H1 (cell line): ENCODE measurements around the gene TEX51. TPM values are rescaled to one million over a fixed set of nuclear protein-coding genes. Genes with fewer than 3 reads are reported as not detected.
A peak's percentile ranks its signal among the peaks of the same experiment; 100 is the strongest.

Source experiments
- CTCF ChIA-PET: fragments of 300-600 bp; sonication (Branson Sonifier 250); formaldehyde crosslinking; loops from one replicate; lab custom pipeline; 2021; ENCODE audit not compliant: partially characterized antibody; lab: Charles Lee
- POLR2A ChIA-PET: fragments of 300-600 bp; sonication (Branson Sonifier 250); formaldehyde crosslinking; loops from one replicate; lab custom pipeline; 2021; ENCODE audit warnings: inconsistent platforms; ENCODE audit not compliant: partially characterized antibody; lab: Charles Lee
- DNase-seq, 2 experiments: peaks; one replicate each; pipeline versions ENCODE4 v3.0.0 to v3.0.0-alpha.2; 2010 to 2022; ENCODE audit warnings: low spot score in 2 of 2, low read depth in 1 of 2, mixed read lengths in 1 of 2
- FAIRE-seq: peaks from 2 replicates; lab custom pipeline; 2011; peaks lifted over from hg19 to GRCh38; lab: Jason Lieb, UNC
- H2AFZ ChIP-seq: 2 replicates; pipeline ENCODE4 v1.8.1; 2012; ENCODE audit warnings: low read length, inconsistent platforms
- H2AK5ac ChIP-seq: 2 replicates; pipeline ENCODE4 v1.6.1; 2013; ENCODE audit warnings: low read depth, low read length
- H2BK120ac ChIP-seq: replicated peaks from 2 replicates; pipeline ENCODE3; 2013; ENCODE audit warnings: low read depth, low read length, inconsistent platforms
- H2BK12ac ChIP-seq: 2 replicates; pipeline ENCODE4 v1.6.1; 2013; ENCODE audit warnings: low read depth, low read length
- H2BK15ac ChIP-seq: 2 replicates; pipeline ENCODE4 v1.6.1; 2013; ENCODE audit warnings: low read length
- H2BK20ac ChIP-seq: 2 replicates; pipeline ENCODE4 v1.6.1; 2013; ENCODE audit warnings: low read length
- H2BK5ac ChIP-seq: 2 replicates; pipeline ENCODE4 v1.6.1; 2013; ENCODE audit warnings: low read depth, low read length
- H3K14ac ChIP-seq: 2 replicates; pipeline ENCODE4 v1.6.1; 2013; ENCODE audit warnings: inconsistent platforms; ENCODE audit not compliant: insufficient read length
- H3K18ac ChIP-seq: 2 replicates; pipeline ENCODE4 v1.6.1; 2013; ENCODE audit warnings: low read length; ENCODE audit errors: extremely low read depth
- H3K23ac ChIP-seq: 2 replicates; pipeline ENCODE4 v1.6.1; 2013; ENCODE audit warnings: inconsistent platforms; ENCODE audit not compliant: insufficient read length
- H3K23me2 ChIP-seq: 2 replicates; pipeline ENCODE4 v1.6.1; 2013; ENCODE audit warnings: low read depth, low read length
- H3K27ac ChIP-seq: 2 replicates; pipeline ENCODE4 v1.6.1; 2011; ENCODE audit warnings: low read depth, low read length, inconsistent platforms
- H3K27me3 ChIP-seq, 4 experiments: replicated peaks in 1 of 4; 1 replicate in 1 of 4; 2 replicates in 3 of 4; pipeline versions ENCODE4 v1.6.1 to v1.8.1; 2011 to 2013; ENCODE audit warnings: low read length in 3 of 4, mild to moderate bottlenecking in 3 of 4, inconsistent platforms in 2 of 4, mixed read lengths in 2 of 4, moderate library complexity in 1 of 4; ENCODE audit not compliant: control insufficient read depth in 3 of 4, insufficient read depth in 3 of 4; ENCODE audit errors: extremely low read depth in 1 of 4
- H3K36me3 ChIP-seq, 4 experiments: 2 replicates each; pipeline versions ENCODE4 v1.6.1 to v1.8.1; 2011 to 2013; ENCODE audit warnings: mild to moderate bottlenecking in 4 of 4, low read length in 3 of 4, moderate library complexity in 2 of 4, control low read depth in 1 of 4, inconsistent platforms in 1 of 4; ENCODE audit not compliant: insufficient read depth in 4 of 4, control insufficient read depth in 2 of 4
- H3K4ac ChIP-seq: replicated peaks from 2 replicates; pipeline ENCODE3; 2013; ENCODE audit warnings: low read length, low read depth, mixed read lengths, inconsistent platforms; ENCODE audit not compliant: insufficient read length
- H3K4me1 ChIP-seq, 4 experiments: replicated peaks in 1 of 4; 1 replicate in 1 of 4; 2 replicates in 3 of 4; pipeline versions ENCODE4 v1.6.1 to v1.8.1; 2011 to 2013; ENCODE audit warnings: low read length in 3 of 4, inconsistent platforms in 2 of 4, mixed read lengths in 1 of 4; ENCODE audit not compliant: insufficient read depth in 4 of 4, control insufficient read depth in 3 of 4
- H3K4me2 ChIP-seq, 2 experiments: 2 replicates each; pipeline versions ENCODE4 v1.6.1 to v1.8.1; 2011 to 2013; ENCODE audit warnings: low read depth in 2 of 2, low read length in 2 of 2, control low read depth in 1 of 2, inconsistent platforms in 1 of 2, mild to moderate bottlenecking in 1 of 2; ENCODE audit not compliant: insufficient read depth in 1 of 2
- H3K4me3 ChIP-seq, 4 experiments: fragments of 200-600, 300-600 bp in 1 of 4; sonication (generic), shearing (Covaris generic), sonication (Bioruptor Twin) in 1 of 4; 2 replicates each; pipeline versions ENCODE4 v1.5.1 to v1.8.1; 2011 to 2016; ENCODE audit warnings: low read length in 4 of 4, low read depth in 3 of 4, control low read depth in 2 of 4, inconsistent platforms in 2 of 4, mild to moderate bottlenecking in 2 of 4, mixed read lengths in 1 of 4, moderate library complexity in 1 of 4; ENCODE audit not compliant: insufficient read depth in 2 of 4; ENCODE audit errors: extremely low read depth in 1 of 4
- H3K56ac ChIP-seq: replicated peaks from 2 replicates; pipeline ENCODE3; 2013; ENCODE audit warnings: low read depth, mild to moderate bottlenecking, mixed read lengths, low read length, inconsistent platforms; ENCODE audit not compliant: insufficient read length
- H3K79me1 ChIP-seq: 2 replicates; pipeline ENCODE4 v1.6.1; 2013; ENCODE audit warnings: low read depth, low read length, control low read depth
- H3K79me2 ChIP-seq, 2 experiments: 2 replicates each; pipeline versions ENCODE4 v1.6.1 to v1.8.1; 2012 to 2013; ENCODE audit warnings: low read length in 2 of 2, mild to moderate bottlenecking in 2 of 2, inconsistent platforms in 1 of 2; ENCODE audit not compliant: insufficient read depth in 2 of 2, control insufficient read depth in 1 of 2
- H3K9ac ChIP-seq, 4 experiments: replicated peaks in 1 of 4; 1 replicate in 1 of 4; 2 replicates in 3 of 4; pipeline versions ENCODE4 v1.6.1 to v1.8.1; 2011 to 2013; ENCODE audit warnings: low read depth in 3 of 4, low read length in 3 of 4, control low read depth in 2 of 4, mild to moderate bottlenecking in 2 of 4, moderate library complexity in 2 of 4, inconsistent platforms in 1 of 4; ENCODE audit errors: extremely low read depth in 1 of 4
- H3K9me3 ChIP-seq, 2 experiments: 2 replicates each; pipeline versions ENCODE4 v1.6.1 to v1.8.1; 2012 to 2013; ENCODE audit warnings: mild to moderate bottlenecking in 2 of 2, moderate library complexity in 2 of 2, control low read depth in 1 of 2, inconsistent platforms in 1 of 2, low read depth in 1 of 2, low read length in 1 of 2, mixed read lengths in 1 of 2; ENCODE audit not compliant: insufficient read depth in 2 of 2
- H4K20me1 ChIP-seq, 2 experiments: replicated peaks in 1 of 2; 2 replicates each; pipeline versions ENCODE3 to v1.8.1; 2011 to 2013; ENCODE audit warnings: inconsistent platforms in 2 of 2, low read length in 2 of 2, mild to moderate bottlenecking in 1 of 2; ENCODE audit not compliant: insufficient read depth in 2 of 2, control insufficient read depth in 1 of 2
- H4K5ac ChIP-seq: 2 replicates; pipeline ENCODE4 v1.6.1; 2013; ENCODE audit warnings: low read length, low read depth, mixed read lengths, inconsistent platforms; ENCODE audit not compliant: insufficient read length
- H4K8ac ChIP-seq: 2 replicates; pipeline ENCODE4 v1.8.0; 2013; ENCODE audit warnings: mild to moderate bottlenecking, moderate library complexity, low read length, inconsistent platforms; ENCODE audit not compliant: insufficient read depth; ENCODE audit errors: extremely low read depth
- H4K91ac ChIP-seq: replicated peaks from 2 replicates; pipeline ENCODE3; 2013; ENCODE audit warnings: low read length, mixed read lengths, inconsistent platforms; ENCODE audit not compliant: insufficient read length
- BACH1 ChIP-seq: IDR thresholded peaks from 2 replicates; pipeline ENCODE4 v1.6.1; 2012; ENCODE audit warnings: low read length, improper control_type of control experiment
- CHD2 ChIP-seq: IDR thresholded peaks from 2 replicates; pipeline ENCODE4 v1.6.1; 2012; ENCODE audit warnings: low read length, improper control_type of control experiment
- CREB1 ChIP-seq: IDR thresholded peaks from 2 replicates; pipeline ENCODE4 v1.6.1; 2012; ENCODE audit warnings: inconsistent platforms
- CTCF ChIP-seq, 3 experiments: IDR thresholded peaks; 1 replicate in 2 of 3; 2 replicates in 1 of 3; pipeline versions ENCODE4 v1.5.1 to v1.6.1; 2011; ENCODE audit warnings: low read length in 3 of 3, mild to moderate bottlenecking in 3 of 3, inconsistent platforms in 2 of 3, low read depth in 1 of 3, moderate library complexity in 1 of 3; ENCODE audit not compliant: insufficient read depth in 1 of 3; ENCODE audit errors: control extremely low read depth in 1 of 3
- HDAC6 ChIP-seq: IDR thresholded peaks from one replicate; pipeline ENCODE4 v1.7.1; 2012; ENCODE audit warnings: low read depth, mild to moderate bottlenecking, inconsistent platforms, low read length, moderate library complexity
- MAFK ChIP-seq: IDR thresholded peaks from 2 replicates; pipeline ENCODE4 v1.6.1; 2012; ENCODE audit warnings: low read depth, mild to moderate bottlenecking, improper control_type of control experiment, low read length
- RXRA ChIP-seq: IDR thresholded peaks from 2 replicates; pipeline ENCODE4 v1.6.1; 2011; ENCODE audit warnings: low read depth, mild to moderate bottlenecking, low read length, moderate library complexity; ENCODE audit not compliant: insufficient read depth
- SAP30 ChIP-seq: fragments of 300-600 bp; sonication (generic); IDR thresholded peaks from 2 replicates; pipeline ENCODE4 v1.7.1; 2012; ENCODE audit warnings: low read length, moderate library complexity, mild to moderate bottlenecking, inconsistent platforms; ENCODE audit not compliant: insufficient read depth, insufficient replicate concordance
- WGBS, 2 experiments: shearing (Covaris generic) in 1 of 2; methylation state at CpG; one replicate each; pipeline versions ENCODE4 v1.1.6 to v1.1.7; 2013 to 2015; ENCODE audit warnings: low lambda C conversion rate in 2 of 2, mixed read lengths in 2 of 2, inconsistent platforms in 1 of 2, low coverage in 1 of 2, missing lambda C conversion rate in 1 of 2; ENCODE audit not compliant: insufficient replicate concordance in 2 of 2, insufficient coverage in 1 of 2, insufficient read length in 1 of 2; ENCODE audit errors: extremely low coverage in 1 of 2, missing lambda C conversion rate in 1 of 2; 5-methylcytosine and 5-hydroxymethylcytosine counted together
- polyA plus RNA-seq, 7 experiments: library from polyadenylated mRNA; depleted of rRNA in 3 of 7; stranded (reverse) in 5 of 7; unstranded in 2 of 7; fragments of >200 nt in 5 of 7; fragments of 200-250 nt in 2 of 7; gene quantifications; 1 replicate in 5 of 7; 2 replicates in 1 of 7; 4 replicates in 1 of 7; pipeline versions ENCODE4 v1.2.1 to v1.2.3, GENCODE V29; 2011 to 2013; ENCODE audit warnings: missing spikeins in 2 of 7, mixed read lengths in 2 of 7
- total RNA-seq: library from RNA; stranded (reverse); fragmentation: NEBNext Ultra II Directional; extraction: Animal tissue kit (Norgen Biotek cat#: 25700); gene quantifications from 2 replicates; pipeline ENCODE4 v1.2.1, GENCODE V29; 2021

Gene TEX51
- total and polyA plus RNA-seq, 2 of the 8 experiments (the other 6 are each of a cell fraction or from before 2014, with no cell fraction given), result not detected

DNA sequence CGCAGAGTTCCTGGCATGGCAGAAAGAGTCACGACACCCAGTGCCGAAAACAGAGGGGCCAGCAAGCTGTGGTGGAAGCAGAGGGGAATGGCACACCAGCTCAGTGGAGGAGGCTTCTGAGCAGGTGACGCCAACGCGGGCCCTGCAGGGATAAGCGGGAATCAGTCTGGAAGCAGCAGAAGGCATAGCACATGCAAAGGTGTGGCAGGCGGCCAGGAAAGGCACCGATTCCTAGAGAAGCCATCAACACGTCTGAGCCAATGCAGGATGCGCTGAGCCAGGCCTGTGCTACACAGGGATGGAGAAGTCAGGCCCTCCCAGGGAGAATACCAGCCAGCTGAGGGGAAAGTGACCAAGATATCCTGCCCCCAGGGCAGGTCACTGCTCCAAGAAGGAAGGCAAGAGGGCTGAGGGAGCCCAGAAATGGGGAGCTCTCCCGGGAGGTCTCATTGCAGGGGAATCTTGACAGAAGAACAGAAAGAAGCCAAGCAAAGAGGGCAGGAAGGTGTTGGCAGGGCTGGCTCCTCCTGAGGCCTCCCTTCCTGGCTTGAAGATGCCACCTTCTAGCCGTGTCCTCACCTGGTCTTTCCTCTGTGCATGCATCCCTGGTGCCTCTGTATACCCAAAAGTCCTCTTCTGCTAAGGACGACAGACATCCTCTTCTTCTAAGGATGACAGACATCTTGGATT lies 16.3 kb downstream of the TEX51 start:
- Histone ChIP-seq H3K79me2 (no peaks in the 10 kb centered on the region), H3K9ac (no peak overlapping the region), H3K23me2 (no peaks in the 10 kb centered on the region), H2BK15ac (no peak overlapping the region), H3K4ac (no peak overlapping the region), H4K8ac (no peak overlapping the region), H3K4me3 (no peak overlapping the region), H3K18ac (no peak overlapping the region), H2AFZ (no peak overlapping the region), H3K14ac (no peak overlapping the region), H3K27ac (no peak overlapping the region), H4K91ac (no peak overlapping the region), H3K27me3 (no peaks in the 10 kb centered on the region), H3K23ac (no peak overlapping the region), H3K9me3 (no peaks in the 10 kb centered on the region), H3K79me1 (no peaks in the 10 kb centered on the region), H2BK12ac (no peak overlapping the region), H2BK20ac (no peak overlapping the region), H3K4me2 (no peak overlapping the region), H4K5ac (no peak overlapping the region), H3K36me3 (no peaks in the 10 kb centered on the region), H3K56ac (no peak overlapping the region), H2BK120ac (no peak overlapping the region), H2AK5ac (no peak overlapping the region), H4K20me1 (no peaks in the 10 kb centered on the region), H3K4me1 (no peaks in the 10 kb centered on the region), H2BK5ac (no peak overlapping the region)
- ChIA-PET POLR2A (no interaction called here), CTCF (interaction anchor here (0.8 to 1.3 kb wide), 2 partner anchors 18 to 29 kb away, joined by 3 to 4 read pairs; no protein-coding TSS in a partner anchor)
- no peak for FAIRE-seq
- DNase-seq, result peak in 1 of 2 experiments; percentile 36
- WGBS, 2 experiments, result 96% methylated on average over 14 of the region's 14 CpGs; no CpG with 5 or more reads in 1 of the 2 experiments
- no peak for TF ChIP-seq HDAC6
- no peak for TF ChIP-seq SAP30
- TF ChIP-seq BACH1, result no peak
- TF ChIP-seq CREB1, result no peak
- no peak for TF ChIP-seq CHD2
- no peak for TF ChIP-seq CTCF (IDR thresholded peaks at IDR 0.05; ENCODE audit: control extremely low read depth in 1 of 3, insufficient read depth in 1 of 3, low read depth in 1 of 3, low read length in 3 of 3)
- TF ChIP-seq MAFK, result no peak
- no peak for TF ChIP-seq RXRA
